H7 (cell line): ENCODE results near the gene LSG1. TPM values are rescaled to one million over a fixed set of nuclear protein-coding genes. Genes with fewer than 3 reads are reported as not detected.

Source experiments
- DNase-seq: peaks from one replicate; pipeline ENCODE4 v3.0.0; 2012
- H3K27me3 ChIP-seq: 2 replicates; pipeline ENCODE4 v1.6.0; 2011; ENCODE audit warnings: mild to moderate bottlenecking, low read length; ENCODE audit not compliant: control insufficient read depth, insufficient read depth
- H3K36me3 ChIP-seq: replicated peaks from 2 replicates; pipeline ENCODE4 v1.5.1; 2011; ENCODE audit warnings: low read length; ENCODE audit not compliant: control insufficient read depth, insufficient read depth
- H3K4me3 ChIP-seq: 2 replicates; pipeline ENCODE4 v1.5.1; 2011; ENCODE audit warnings: low read depth, mild to moderate bottlenecking, control low read depth, low read length, moderate library complexity; ENCODE audit not compliant: insufficient read depth
- total RNA-seq: library from RNA; depleted of rRNA; stranded (reverse); fragments of >200 nt; shearing (Covaris generic); gene quantifications from 2 replicates; pipeline ENCODE4 v1.2.3, GENCODE V29; 2014

LSG1 gene
- total RNA-seq, 1 experiment from 2014 or later: 47.1 TPM

GRCh38 chr3:194682189-194682693, 10.2 kb upstream of the LSG1 start:
- no peak for DNase-seq
- no peak overlapping the region for H3K4me3 ChIP-seq
- peaks cover 29% of the 10 kb centered on the region for H3K27me3 ChIP-seq
- H3K36me3 ChIP-seq: no peaks in the 10 kb centered on the region

GRCh38 chr3:194680888-194681615, 9.1 kb upstream of the LSG1 start:
- Histone ChIP-seq H3K27me3 (peaks cover 17% of the 10 kb centered on the region), H3K4me3 (no peak overlapping the region), H3K36me3 (no peaks in the 10 kb centered on the region)
- no peak for DNase-seq

GRCh38 chr3:194676471-194676870, 4.5 kb upstream of the LSG1 start:
- Histone ChIP-seq H3K27me3 (peaks cover 6% of the 10 kb centered on the region), H3K4me3 (no peak overlapping the region), H3K36me3 (no peaks in the 10 kb centered on the region)
- DNase-seq: no peak

GRCh38 chr3:194675680-194676079, 3.7 kb upstream of the LSG1 start:
- H3K4me3 ChIP-seq: no peak overlapping the region
- no peaks in the 10 kb centered on the region for H3K36me3 ChIP-seq
- peaks cover 6% of the 10 kb centered on the region for H3K27me3 ChIP-seq
- DNase-seq: no peak

GRCh38 chr3:194675081-194675640, 3.2 kb upstream of the LSG1 start:
- H3K27me3 ChIP-seq: peaks cover 6% of the 10 kb centered on the region
- DNase-seq: no peak
- H3K4me3 ChIP-seq: no peak overlapping the region
- H3K36me3 ChIP-seq: no peaks in the 10 kb centered on the region

GRCh38 chr3:194673761-194674160, 1.8 kb upstream of the LSG1 start:
- Histone ChIP-seq H3K4me3 (no peak overlapping the region), H3K36me3 (peaks cover 3% of the 10 kb centered on the region), H3K27me3 (peaks cover 6% of the 10 kb centered on the region)
- no peak for DNase-seq

GRCh38 chr3:194672876-194673275, 885 bp upstream of the LSG1 start:
- DNase-seq: no peak
- peaks cover 6% of the 10 kb centered on the region for H3K27me3 ChIP-seq
- peak overlapping the region; percentile 89 for H3K4me3 ChIP-seq
- peaks cover 3% of the 10 kb centered on the region for H3K36me3 ChIP-seq

GRCh38 chr3:194671511-194671899, 486 bp downstream of the LSG1 start:
- DNase-seq: peak; percentile 59
- H3K27me3 ChIP-seq: peaks cover 6% of the 10 kb centered on the region
- H3K4me3 ChIP-seq: peak overlapping the region; percentile 89
- peaks cover 3% of the 10 kb centered on the region for H3K36me3 ChIP-seq

GRCh38 chr3:194667363-194667762, 4.6 kb downstream of the LSG1 start:
- H3K27me3 ChIP-seq: no peaks in the 10 kb centered on the region
- peaks cover 6% of the 10 kb centered on the region for H3K36me3 ChIP-seq
- H3K4me3 ChIP-seq: no peak overlapping the region
- DNase-seq: no peak

- no peak for DNase-seq
- H3K4me3 ChIP-seq: no peak overlapping the region
- H3K27me3 ChIP-seq: no peaks in the 10 kb centered on the region
- H3K36me3 ChIP-seq: peaks cover 7% of the 10 kb centered on the region
Measured at GRCh38 chr3:194664857-194665256, 7.1 kb downstream of the LSG1 start.

- DNase-seq: no peak
- peaks cover 12% of the 10 kb centered on the region for H3K36me3 ChIP-seq
- H3K27me3 ChIP-seq: no peaks in the 10 kb centered on the region
- no peak overlapping the region for H3K4me3 ChIP-seq
Measured at GRCh38 chr3:194661946-194662345, 10.0 kb downstream of the LSG1 start.

- no peak overlapping the region for H3K4me3 ChIP-seq
- H3K36me3 ChIP-seq: peaks cover 12% of the 10 kb centered on the region
- H3K27me3 ChIP-seq: no peaks in the 10 kb centered on the region
- DNase-seq: no peak
Measured at GRCh38 chr3:194661374-194661773, 10.6 kb downstream of the LSG1 start.

- H3K36me3 ChIP-seq: peaks cover 9% of the 10 kb centered on the region
- DNase-seq: no peak
- no peak overlapping the region for H3K4me3 ChIP-seq
- H3K27me3 ChIP-seq: no peaks in the 10 kb centered on the region
Measured at GRCh38 chr3:194659778-194660177, 12.2 kb downstream of the LSG1 start.

- no peak overlapping the region for H3K4me3 ChIP-seq
- H3K27me3 ChIP-seq: no peaks in the 10 kb centered on the region
- no peak for DNase-seq
- peaks cover 9% of the 10 kb centered on the region for H3K36me3 ChIP-seq
Measured at GRCh38 chr3:194658477-194659242, 13.3 kb downstream of the LSG1 start.

- DNase-seq: no peak
- Histone ChIP-seq H3K36me3 (peaks cover 12% of the 10 kb centered on the region), H3K27me3 (no peaks in the 10 kb centered on the region), H3K4me3 (no peak overlapping the region)
Measured at GRCh38 chr3:194657439-194657838, 14.6 kb downstream of the LSG1 start.
